Stimulated activated CD4-positive, alpha-beta T cell treated with anti-CD3 and anti-CD28 coated beads, Interleukin-1b, Interleukin-23, amount 100 ng/mL, for 4 hours (primary cell): ENCODE results near the gene SLA2.
"Not testable (repeated sequence)": the region's sequence is repeated elsewhere in the genome, so short reads cannot be mapped to it uniquely, and the experiment has no call there.

Experiments
- DNase-seq, 2 donors: peaks; one replicate each; pipeline ENCODE4 v3.0.0-alpha.2; 2020; ENCODE audit warnings: low read depth in 2 of 2

Gene SLA2

GRCh38 chr20:36645353-36645752 lies 643 bp downstream of the SLA2 start:
- DNase-seq: no peak

DNA sequence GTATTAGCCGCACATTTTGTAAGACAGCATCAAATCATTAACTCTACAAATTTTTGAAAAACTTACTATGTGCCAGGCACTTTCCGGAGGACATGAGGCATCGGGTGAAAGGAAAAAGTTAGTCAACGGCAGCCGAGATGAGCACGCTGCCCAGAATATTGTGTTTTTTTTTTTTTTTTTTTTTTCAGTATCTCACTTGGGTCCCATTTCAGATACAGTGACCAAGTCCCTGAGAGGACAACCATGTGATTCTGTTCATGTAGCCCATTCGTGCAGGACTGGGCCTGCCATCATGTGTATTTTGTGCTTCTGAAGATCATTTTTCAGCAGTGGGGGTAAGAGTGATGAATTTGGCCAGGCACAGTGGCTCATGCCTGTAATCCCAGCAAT lies 1.3 kb downstream of the SLA2 start:
- peak; percentile 20 to 31 for DNase-seq

GRCh38 chr20:36644032-36644705 lies 1.8 kb downstream of the SLA2 start:
- DNase-seq: peak; percentile 43 to 46

GRCh38 chr20:36642136-36642535 lies 3.9 kb downstream of the SLA2 start:
- DNase-seq: no peak

- no peak for DNase-seq
Observed at GRCh38 chr20:36641506-36641843, 4.5 kb downstream of the SLA2 start.

DNA sequence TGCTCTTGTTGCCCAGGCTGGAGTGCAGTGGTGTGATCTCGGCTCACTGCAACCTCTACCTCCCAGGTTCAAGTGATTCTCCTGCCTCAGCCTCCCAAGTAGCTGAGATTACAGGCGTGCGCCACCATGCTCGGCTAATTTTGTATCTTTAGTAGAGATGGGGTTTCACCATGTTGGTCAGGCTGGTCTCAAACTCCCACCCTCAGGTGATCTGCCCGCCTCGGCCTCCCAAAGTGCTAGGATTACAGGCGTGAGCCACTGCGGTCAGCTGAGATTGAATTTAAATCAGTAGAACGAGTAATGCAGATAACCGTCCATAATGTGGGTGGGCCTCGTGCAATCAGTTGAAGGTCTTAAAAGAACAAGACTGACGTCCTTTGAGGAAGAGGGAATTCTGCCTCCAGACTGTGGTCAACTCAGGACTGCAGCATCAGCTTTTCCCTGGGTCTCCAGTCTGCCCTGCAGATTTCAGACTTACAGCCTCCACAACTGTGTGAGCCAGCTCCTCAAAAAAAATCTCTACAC lies 7.1 kb downstream of the SLA2 start:
- DNase-seq: not testable (repeated sequence)

DNA sequence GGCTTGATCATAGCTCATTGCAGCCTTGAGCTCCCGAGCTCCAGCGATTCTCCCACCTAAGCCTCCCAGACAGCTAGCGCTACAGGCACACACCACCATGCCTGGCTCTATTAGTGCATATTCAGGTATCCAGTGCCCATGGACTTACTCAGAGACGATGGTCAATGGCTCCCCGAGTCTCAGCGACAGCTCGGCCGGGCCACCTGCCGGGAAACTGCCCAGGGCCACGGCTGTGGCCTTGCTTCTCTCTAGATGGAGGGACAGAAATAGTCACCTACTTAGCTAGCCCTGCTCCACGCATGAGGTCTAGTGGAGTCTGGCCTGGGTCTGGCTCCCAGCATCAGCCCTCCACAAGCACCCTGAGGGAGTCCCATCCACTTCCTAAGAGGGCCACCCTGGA lies 11.7 kb downstream of the SLA2 start:
- DNase-seq: no peak

DNA sequence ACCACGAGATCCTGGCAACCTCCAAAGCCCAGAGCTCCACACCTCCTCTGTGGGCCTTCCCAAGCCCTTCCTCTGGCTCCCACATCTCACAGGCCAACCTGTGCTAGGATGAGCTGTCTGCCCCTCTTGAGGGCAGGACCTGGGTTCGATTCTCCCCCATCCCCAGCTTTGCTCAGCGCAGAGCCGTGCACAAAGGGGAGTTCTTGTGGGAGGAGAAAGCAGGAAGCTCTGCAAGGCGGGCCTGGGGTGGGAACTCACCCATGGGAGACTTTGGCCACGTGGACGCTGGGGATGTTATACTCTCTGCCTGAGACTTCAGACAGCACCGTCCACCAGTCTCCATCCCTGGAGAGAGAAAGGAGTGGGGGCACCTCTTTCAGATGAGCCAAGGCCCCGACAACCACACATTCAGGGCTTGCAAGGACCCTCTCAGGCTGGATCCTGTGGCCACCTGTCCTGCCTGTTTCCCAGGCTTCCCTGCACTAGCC lies 12.7 kb downstream of the SLA2 start:
- no peak for DNase-seq

DNA sequence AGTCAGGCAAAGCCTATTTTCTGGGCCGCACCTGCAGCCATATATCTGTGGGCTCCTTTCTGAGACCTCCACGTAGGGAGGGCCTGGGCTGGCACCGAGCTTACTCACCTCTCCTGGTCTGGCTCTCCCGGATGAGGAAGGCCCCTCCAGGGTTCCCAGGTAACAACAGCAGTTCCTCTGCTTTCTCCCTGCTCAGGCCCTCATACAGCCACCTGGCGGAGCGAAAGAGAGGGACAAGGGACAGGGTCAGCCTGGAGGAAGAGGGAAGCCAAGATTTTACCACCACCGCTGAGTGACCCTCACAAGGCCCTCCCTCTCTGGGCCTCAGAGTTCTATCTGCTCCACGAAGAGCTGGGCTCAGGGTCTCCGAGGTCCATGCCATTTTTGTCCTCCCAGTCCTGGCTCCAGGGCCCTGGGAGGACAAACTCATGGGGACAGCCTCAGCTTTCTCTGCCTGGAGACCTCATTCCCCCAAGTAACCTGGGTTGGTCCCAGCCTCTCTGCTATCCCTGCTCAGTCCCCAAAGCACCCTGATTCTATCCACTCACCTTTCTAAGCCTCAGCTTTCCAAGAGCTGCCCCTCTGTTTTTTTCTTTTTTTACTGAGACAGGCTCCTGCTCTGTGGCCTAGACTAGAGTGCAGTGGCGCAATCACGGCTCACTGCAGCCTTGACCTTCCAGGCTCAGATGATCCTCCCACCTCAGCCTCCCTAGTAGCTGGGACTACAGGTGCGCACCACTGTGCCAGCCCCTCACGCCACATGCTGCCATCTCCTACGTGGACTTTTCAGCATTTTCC lies 13.3 kb downstream of the SLA2 start:
- no peak for DNase-seq

DNA sequence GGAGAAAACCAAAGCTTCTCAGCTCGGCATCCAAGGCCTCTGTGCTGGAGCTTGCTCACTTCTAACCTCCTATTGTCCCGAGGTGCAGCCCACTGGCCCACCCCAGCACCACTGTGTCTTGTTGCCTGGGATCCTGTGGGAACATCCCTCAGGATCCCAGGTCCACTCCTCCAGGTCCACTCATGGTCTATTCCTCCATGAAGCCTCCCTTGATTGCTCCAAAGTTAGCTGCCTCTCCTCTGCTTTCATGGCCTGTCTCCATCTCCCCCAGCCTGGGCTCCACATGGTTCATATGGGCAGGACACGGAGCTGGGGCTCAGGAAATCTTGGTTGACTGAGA lies 13.9 kb downstream of the SLA2 start:
- no peak for DNase-seq

- no peak for DNase-seq
Observed at GRCh38 chr20:36631646-36632045, 14.3 kb downstream of the SLA2 start.

DNA sequence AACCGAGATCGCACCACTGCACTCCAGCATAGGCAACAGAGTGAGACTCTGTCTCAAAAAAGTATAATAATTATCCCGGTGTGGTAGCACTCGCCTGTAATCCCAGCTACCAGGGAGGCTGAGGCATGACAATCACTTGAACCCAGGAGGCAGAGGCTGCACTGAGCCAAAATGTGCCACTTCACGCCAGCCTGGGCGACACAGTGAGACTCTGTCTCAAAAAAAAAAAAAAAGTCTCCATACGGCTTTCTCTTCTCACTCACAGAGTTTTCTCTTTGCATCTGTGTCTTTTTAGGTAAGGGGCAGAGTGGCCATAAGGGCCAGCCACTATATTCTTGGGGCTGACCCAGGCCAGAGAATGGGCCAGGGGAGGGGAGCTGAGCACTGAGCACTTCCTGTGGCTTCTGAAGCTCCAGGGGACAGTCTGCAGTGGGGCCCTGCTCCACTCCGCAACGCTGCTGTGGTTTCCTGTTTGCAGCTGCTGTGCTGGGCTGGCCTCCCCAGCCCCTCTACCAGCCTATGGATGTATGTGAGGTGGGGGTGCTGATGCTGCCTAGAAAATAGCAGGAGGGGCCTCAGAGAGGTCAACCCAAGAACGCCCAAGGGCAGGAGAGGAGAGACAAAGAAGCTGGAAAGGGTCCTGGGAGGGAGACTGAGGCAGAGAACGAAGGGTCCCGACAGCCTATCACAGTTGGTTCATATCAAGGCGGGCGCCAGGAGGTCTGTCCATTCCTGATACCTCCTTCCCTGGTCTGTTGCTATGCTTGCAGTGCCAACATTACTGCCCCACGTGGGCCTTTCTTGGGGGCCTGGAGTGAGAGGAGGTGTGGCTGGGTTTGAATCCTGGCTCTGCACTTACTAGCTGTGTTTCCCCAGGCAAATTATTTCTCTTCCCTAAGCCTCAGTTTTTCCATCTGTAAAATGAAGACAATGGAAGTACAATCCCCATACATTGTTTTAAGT lies 16.0 kb downstream of the SLA2 start:
- no peak for DNase-seq

GRCh38 chr20:36628076-36628475 lies 17.9 kb downstream of the SLA2 start:
- no peak for DNase-seq

DNA sequence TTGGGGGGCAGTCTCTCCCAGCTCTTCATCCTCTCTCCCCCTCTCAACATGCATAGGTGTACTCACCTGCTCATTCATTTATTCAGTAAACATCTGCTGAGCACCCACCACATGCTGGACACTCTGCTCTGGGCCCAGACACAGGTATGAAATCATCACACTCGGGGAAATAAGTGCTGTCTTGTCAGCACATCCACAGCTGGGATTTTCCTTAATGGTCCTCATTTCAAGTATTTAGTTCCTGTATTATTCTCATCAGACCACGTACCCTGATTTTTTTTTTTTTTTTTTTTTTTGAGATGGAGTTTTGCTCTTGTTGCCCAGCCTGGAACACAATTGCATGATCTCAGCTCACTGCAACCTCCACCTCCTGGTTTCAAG lies 21.1 kb downstream of the SLA2 start:
- no peak for DNase-seq

- no peak for DNase-seq
Observed at GRCh38 chr20:36624068-36624943, 21.7 kb downstream of the SLA2 start.

- DNase-seq: no peak
Observed at GRCh38 chr20:36623444-36623843, 22.6 kb downstream of the SLA2 start.

DNA sequence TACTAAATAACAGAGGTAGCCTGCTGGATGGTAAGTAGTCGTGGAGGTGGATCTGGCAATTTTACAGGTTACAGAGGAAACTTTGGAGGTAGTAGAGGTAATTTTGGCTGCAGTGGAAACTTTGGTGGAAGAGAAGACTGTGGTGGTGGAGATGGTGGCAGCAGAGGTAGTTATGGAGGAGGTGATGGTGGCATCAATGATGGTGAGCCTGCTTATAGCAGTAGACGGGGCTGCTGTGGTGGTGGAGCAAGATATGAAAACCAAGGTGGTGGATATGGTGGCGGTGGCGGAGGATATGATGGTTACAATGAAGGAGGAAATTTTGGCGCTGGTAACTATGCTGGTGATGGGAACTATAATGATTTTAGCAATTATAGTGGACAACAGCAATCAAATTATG lies 25.1 kb downstream of the SLA2 start:
- no peak for DNase-seq

DNA sequence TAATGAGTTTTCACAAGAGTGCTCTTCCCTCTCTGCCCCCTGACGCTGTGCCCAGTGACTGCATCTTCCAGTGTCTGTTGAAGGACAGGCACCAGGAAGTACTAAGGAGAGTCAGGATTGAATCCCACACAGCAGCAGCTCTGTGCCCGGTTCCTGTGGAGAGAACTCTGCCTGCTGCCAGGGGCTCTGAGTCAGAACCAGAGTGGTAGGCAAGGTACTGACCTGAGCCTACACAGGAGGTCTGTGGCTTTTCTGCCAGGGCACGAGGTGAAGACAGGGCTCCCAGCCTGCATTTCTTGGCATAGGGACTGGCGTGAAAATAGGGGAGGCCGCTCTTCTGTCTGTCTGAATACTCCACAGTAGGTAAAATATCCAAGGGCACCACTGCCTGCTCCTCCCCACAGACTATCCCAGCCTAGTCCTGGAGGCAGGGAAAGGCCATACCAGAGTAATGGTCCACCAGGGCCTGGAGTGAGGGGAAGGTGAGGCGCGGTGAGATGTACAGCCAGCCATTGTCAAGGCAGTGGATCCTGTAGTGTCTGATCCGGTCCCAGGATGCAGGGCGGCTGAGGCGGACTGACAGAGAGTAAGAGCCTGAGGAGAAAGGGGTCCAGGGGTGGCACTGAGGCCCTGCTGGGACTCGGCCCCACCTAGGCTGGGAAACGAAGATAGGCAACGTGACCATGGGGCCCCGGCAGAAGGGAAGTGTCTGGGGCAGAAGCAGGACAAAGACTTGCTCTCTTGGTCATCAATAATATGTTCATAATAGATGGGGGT lies 31.0 kb downstream of the SLA2 start:
- DNase-seq: no peak

- no peak for DNase-seq
Observed at GRCh38 chr20:36613974-36614373, 32.0 kb downstream of the SLA2 start.

DNA sequence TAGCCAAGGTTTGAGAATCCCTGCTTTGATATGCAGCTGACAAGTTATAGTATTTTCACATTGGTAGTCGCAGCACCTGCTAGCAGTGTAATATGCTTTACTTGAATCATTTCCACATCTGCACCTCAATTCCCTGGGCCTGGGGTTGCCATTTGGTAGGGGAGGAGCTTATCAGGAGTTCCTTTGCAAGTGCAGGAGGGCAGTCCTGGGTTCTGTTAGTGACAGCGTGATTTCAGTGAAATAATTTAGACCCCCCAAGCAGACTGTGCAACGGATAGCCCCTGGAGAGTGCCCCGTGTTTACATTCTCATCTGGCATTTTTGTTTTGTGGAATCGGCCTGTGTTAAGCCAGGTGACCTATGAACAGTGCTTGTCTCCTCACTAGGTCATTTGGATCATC lies 34.4 kb downstream of the SLA2 start:
- DNase-seq: no peak

DNA sequence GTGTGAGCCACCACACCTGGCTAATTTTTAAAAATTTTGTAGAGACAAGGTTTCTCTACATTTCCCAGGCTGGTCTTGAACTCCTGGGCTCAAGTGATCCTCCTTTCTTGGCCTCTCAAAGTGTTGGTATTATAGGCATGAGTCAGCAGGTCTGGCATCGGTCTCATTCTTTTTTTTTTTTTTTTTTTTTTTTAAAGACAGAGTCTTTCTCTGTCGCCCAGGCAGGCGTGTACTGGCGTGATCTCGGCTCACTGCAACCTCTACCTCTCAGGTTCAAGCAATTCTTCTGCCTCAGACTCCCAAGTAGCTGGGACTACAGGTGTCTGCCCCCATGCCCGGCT lies 37.6 kb downstream of the SLA2 start:
- not testable (repeated sequence) for DNase-seq
